Ishikawa (cell line): ENCODE measurements around the gene GIMD1.

Source experiments
- CEBPB ChIP-seq: IDR thresholded peaks from 2 replicates; pipeline ENCODE4 v1.6.1; 2012
- CREB1 ChIP-seq: IDR thresholded peaks from 2 replicates; pipeline ENCODE4 v1.6.1; 2012; ENCODE audit warnings: low read depth
- EGR1 ChIP-seq: IDR thresholded peaks from 2 replicates; pipeline ENCODE4 v1.6.1; 2012
- EP300 ChIP-seq: IDR thresholded peaks from 2 replicates; pipeline ENCODE4 v1.6.1; 2012; ENCODE audit warnings: borderline replicate concordance
- FOXM1 ChIP-seq: IDR thresholded peaks from 2 replicates; pipeline ENCODE4 v1.6.1; 2012; ENCODE audit warnings: low read depth, borderline replicate concordance
- MAX ChIP-seq: IDR thresholded peaks from 2 replicates; pipeline ENCODE4 v1.6.1; 2012
- NFIC ChIP-seq: IDR thresholded peaks from 2 replicates; pipeline ENCODE4 v1.6.1; 2012
- RAD21 ChIP-seq: IDR thresholded peaks from 2 replicates; pipeline ENCODE4 v1.6.1; 2012; ENCODE audit warnings: low read depth
- REST ChIP-seq: IDR thresholded peaks from 2 replicates; pipeline ENCODE4 v1.6.1; 2012; ENCODE audit warnings: low read depth, mild to moderate bottlenecking
- TAF1 ChIP-seq: IDR thresholded peaks from 2 replicates; pipeline ENCODE4 v1.6.1; 2012; ENCODE audit warnings: low read depth, mild to moderate bottlenecking
- TCF12 ChIP-seq: IDR thresholded peaks from 2 replicates; pipeline ENCODE4 v1.6.1; 2012; ENCODE audit warnings: low read depth
- TEAD4 ChIP-seq: IDR thresholded peaks from 2 replicates; pipeline ENCODE4 v1.6.1; 2012
- USF1 ChIP-seq: IDR thresholded peaks from 2 replicates; pipeline ENCODE4 v1.6.1; 2012
- YY1 ChIP-seq: IDR thresholded peaks from 2 replicates; pipeline ENCODE4 v1.6.1; 2012; ENCODE audit warnings: low read depth
- ZBTB7A ChIP-seq: IDR thresholded peaks from 2 replicates; pipeline ENCODE4 v1.6.1; 2012; ENCODE audit warnings: low read depth

GIMD1 gene

GRCh38 chr4:106355193-106355592 lies 13.4 kb downstream of the GIMD1 start:
- TF ChIP-seq YY1 = no peak
- no peak for TF ChIP-seq TCF12
- no peak for TF ChIP-seq EGR1
- TF ChIP-seq EP300 = no peak
- TF ChIP-seq RAD21 = no peak
- TF ChIP-seq CREB1 = no peak
- TF ChIP-seq MAX = no peak
- TF ChIP-seq ZBTB7A = no peak
- no peak for TF ChIP-seq NFIC
- no peak for TF ChIP-seq USF1
- TF ChIP-seq CEBPB = no peak

- TF ChIP-seq RAD21 = no peak
- TF ChIP-seq EGR1 = no peak
- no peak for TF ChIP-seq CREB1
- TF ChIP-seq MAX = no peak
- TF ChIP-seq REST = no peak
- no peak for TF ChIP-seq ZBTB7A
Observed at GRCh38 chr4:106353786-106354185, 14.8 kb downstream of the GIMD1 start.

- TF ChIP-seq RAD21 (no peak), CREB1 (no peak), REST (no peak), TAF1 (no peak), EP300 (no peak), ZBTB7A (no peak), USF1 (no peak), NFIC (no peak), FOXM1 (no peak)
Observed at GRCh38 chr4:106351016-106351415, 17.6 kb downstream of the GIMD1 start.

- TF ChIP-seq CREB1 (no peak), EGR1 (no peak), ZBTB7A (no peak), USF1 (no peak), TEAD4 (no peak), FOXM1 (no peak), RAD21 (no peak), NFIC (no peak), CEBPB (no peak), TAF1 (no peak), REST (no peak)
Observed at GRCh38 chr4:106347167-106347566, 21.4 kb downstream of the GIMD1 start.

GRCh38 chr4:106344647-106344970 lies 24.0 kb downstream of the GIMD1 start:
- TF ChIP-seq ZBTB7A = no peak
- TF ChIP-seq TCF12 = no peak
- no peak for TF ChIP-seq YY1
- TF ChIP-seq MAX = no peak
- no peak for TF ChIP-seq REST
- TF ChIP-seq RAD21 = no peak
- TF ChIP-seq CEBPB = no peak
- TF ChIP-seq EP300 = no peak
